Neural cell (in vitro differentiated cells): ENCODE measurements around the gene KSR2.

Experiments used
- EP300 ChIP-seq: fragments of 450-650 bp; conservative IDR thresholded peaks from 2 replicates; pipeline ENCODE4 v1.6.1; 2014; ENCODE audit warnings: antibody characterized with exemption, mild to moderate bottlenecking, moderate library complexity; ENCODE audit not compliant: poor library complexity, severe bottlenecking
- EZH2 ChIP-seq: fragments of 200-600, 300-800 bp; shearing (Covaris generic), sonication (generic); IDR thresholded peaks from 2 replicates; pipeline ENCODE4 v1.6.1; 2014; ENCODE audit warnings: antibody characterized with exemption, low read length, borderline replicate concordance, mild to moderate bottlenecking; ENCODE audit not compliant: insufficient read depth, poor library complexity, severe bottlenecking
- POLR2AphosphoS5 ChIP-seq: IDR thresholded peaks from 2 replicates; pipeline ENCODE4 v1.6.1; 2012
- TAF1 ChIP-seq: IDR thresholded peaks from 2 replicates; pipeline ENCODE4 v1.6.1; 2012; ENCODE audit warnings: low read depth
- TF ChIP-seq, protein P1 (sequence below): fragments of 450-650 bp; IDR thresholded peaks from 2 replicates; pipeline ENCODE4 v1.5.1; 2014; ENCODE audit warnings: antibody characterized with exemption, mild to moderate bottlenecking, moderate library complexity; ENCODE audit not compliant: poor library complexity, severe bottlenecking

DNA sequence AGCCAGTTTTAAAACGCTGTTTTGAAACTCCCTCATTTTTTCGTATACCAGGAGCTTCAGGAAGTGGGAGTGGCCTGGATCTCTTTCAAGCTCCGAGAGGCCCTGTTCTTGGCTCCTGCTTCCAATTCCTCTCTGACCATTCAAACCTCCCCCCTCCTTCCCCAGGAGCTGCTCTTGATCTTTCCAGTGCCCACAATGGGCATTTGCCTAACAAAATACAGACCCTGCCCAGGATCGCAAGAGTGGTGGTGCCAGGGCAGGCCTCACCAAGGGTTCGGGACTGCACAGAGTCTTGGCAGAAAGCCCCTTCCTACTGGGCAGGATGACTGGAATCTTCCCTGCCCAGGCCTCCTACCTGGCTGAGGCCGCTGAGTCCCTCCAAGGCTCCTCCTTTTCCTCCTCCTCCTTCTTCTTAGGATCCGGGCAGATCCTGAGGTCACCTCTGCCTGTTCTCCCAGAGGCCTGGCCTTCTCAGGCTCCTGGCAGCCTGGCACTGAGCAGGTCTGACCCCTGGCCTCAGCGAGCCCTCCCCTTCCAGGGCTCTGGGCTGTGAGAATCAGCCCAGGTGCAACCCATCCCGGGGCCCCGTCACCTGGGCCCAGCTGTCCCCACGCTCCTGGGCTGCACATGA lies 560.5 kb downstream of the KSR2 start:
- TF ChIP-seq, protein P1, sequence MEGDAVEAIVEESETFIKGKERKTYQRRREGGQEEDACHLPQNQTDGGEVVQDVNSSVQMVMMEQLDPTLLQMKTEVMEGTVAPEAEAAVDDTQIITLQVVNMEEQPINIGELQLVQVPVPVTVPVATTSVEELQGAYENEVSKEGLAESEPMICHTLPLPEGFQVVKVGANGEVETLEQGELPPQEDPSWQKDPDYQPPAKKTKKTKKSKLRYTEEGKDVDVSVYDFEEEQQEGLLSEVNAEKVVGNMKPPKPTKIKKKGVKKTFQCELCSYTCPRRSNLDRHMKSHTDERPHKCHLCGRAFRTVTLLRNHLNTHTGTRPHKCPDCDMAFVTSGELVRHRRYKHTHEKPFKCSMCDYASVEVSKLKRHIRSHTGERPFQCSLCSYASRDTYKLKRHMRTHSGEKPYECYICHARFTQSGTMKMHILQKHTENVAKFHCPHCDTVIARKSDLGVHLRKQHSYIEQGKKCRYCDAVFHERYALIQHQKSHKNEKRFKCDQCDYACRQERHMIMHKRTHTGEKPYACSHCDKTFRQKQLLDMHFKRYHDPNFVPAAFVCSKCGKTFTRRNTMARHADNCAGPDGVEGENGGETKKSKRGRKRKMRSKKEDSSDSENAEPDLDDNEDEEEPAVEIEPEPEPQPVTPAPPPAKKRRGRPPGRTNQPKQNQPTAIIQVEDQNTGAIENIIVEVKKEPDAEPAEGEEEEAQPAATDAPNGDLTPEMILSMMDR, result no peak
- TF ChIP-seq EP300 (no peak), POLR2AphosphoS5 (no peak), TAF1 (no peak), EZH2 (no peak)
